SW480 (cell line): Measurements from ENCODE around the gene METAP1.
A peak's percentile ranks its signal among the peaks of the same experiment; 100 is the strongest.
"Not testable (repeated sequence)": the region's sequence is repeated elsewhere in the genome, so short reads cannot be mapped to it uniquely, and the experiment has no call there.

Experiments
- DNase-seq: peaks from one replicate; pipeline ENCODE4 v3.0.0-alpha.2; 2016; ENCODE audit warnings: low spot score

METAP1 gene

GRCh38 chr4:98995183-98996055 lies at the start of gene METAP1:
METAP1 (plus strand) TSS chr4:98995721; CDS start chr4:98995754, 33 bp downstream.
- peak; percentile 90 for DNase-seq

GRCh38 chr4:98946359-98946758 lies 49.2 kb upstream of the METAP1 start:
- no peak for DNase-seq

- DNase-seq, result no peak
Observed at GRCh38 chr4:98950925-98951324, 44.6 kb upstream of the METAP1 start.

- DNase-seq, result no peak
Observed at GRCh38 chr4:98951710-98952109, 43.8 kb upstream of the METAP1 start.

GRCh38 chr4:98955229-98955628 lies 40.3 kb upstream of the METAP1 start:
- no peak for DNase-seq

GRCh38 chr4:98958065-98958464 lies 37.5 kb upstream of the METAP1 start:
- DNase-seq, result no peak

- no peak for DNase-seq
Observed at GRCh38 chr4:98959411-98959810, 36.1 kb upstream of the METAP1 start.

GRCh38 chr4:98961770-98962169 lies 33.8 kb upstream of the METAP1 start:
- DNase-seq, result no peak

- DNase-seq, result no peak
Observed at GRCh38 chr4:98963538-98964433, 31.7 kb upstream of the METAP1 start.

- no peak for DNase-seq
Observed at GRCh38 chr4:98966926-98967325, 28.6 kb upstream of the METAP1 start.

GRCh38 chr4:98967786-98968329 lies 27.7 kb upstream of the METAP1 start:
- DNase-seq, result no peak

GRCh38 chr4:98969878-98970785 lies 25.4 kb upstream of the METAP1 start:
- DNase-seq, result no peak

- no peak for DNase-seq
Observed at GRCh38 chr4:98976716-98977115, 18.8 kb upstream of the METAP1 start.

GRCh38 chr4:98977557-98977956 lies 18.0 kb upstream of the METAP1 start:
- no peak for DNase-seq

- no peak for DNase-seq
Observed at GRCh38 chr4:98987720-98988119, 7.8 kb upstream of the METAP1 start.

- not testable (repeated sequence) for DNase-seq
Observed at GRCh38 chr4:98992835-98993234, 2.7 kb upstream of the METAP1 start.

GRCh38 chr4:98993419-98994071 lies 2.0 kb upstream of the METAP1 start:
- DNase-seq, result no peak

- DNase-seq, result no peak
Observed at GRCh38 chr4:98994474-98995182, 893 bp upstream of the METAP1 start.

GRCh38 chr4:98996056-98996764 lies 689 bp downstream of the METAP1 start:
- peak; percentile 38 for DNase-seq

- DNase-seq, result no peak
Observed at GRCh38 chr4:98996765-98997068, 1.2 kb downstream of the METAP1 start.
